ENCODE results near the gene TRIM49C.
"Not testable (repeated sequence)": the region's sequence is repeated elsewhere in the genome, so short reads cannot be mapped to it uniquely, and the experiment has no call there.

Gene TRIM49C, protein sequence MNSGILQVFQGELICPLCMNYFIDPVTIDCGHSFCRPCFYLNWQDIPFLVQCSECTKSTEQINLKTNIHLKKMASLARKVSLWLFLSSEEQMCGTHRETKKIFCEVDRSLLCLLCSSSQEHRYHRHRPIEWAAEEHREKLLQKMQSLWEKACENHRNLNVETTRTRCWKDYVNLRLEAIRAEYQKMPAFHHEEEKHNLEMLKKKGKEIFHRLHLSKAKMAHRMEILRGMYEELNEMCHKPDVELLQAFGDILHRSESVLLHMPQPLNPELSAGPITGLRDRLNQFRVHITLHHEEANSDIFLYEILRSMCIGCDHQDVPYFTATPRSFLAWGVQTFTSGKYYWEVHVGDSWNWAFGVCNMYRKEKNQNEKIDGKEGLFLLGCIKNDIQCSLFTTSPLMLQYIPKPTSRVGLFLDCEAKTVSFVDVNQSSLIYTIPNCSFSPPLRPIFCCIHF

DNA sequence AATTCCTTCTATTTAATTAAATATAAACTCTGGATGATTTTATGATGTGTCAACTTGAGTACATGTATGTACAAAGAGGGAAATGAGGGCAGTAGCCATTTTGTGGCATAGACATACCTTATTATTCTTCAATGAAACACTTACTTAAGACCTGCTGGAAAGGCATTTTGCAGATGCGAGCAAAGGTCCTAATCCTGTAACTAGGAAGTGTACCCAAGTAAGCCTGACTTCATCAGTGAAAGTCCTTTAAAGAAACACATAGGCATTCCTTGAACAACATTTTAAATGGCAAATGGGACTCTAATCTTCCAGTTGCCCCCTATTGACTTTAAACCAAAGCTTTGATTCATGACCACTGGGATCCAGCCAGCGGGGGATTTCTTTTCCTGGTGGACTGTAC, at the start of gene TRIM49C:
Gene TRIM49C (plus strand): TSS at position 301 of the 400 bp plus-strand sequence. CDS start 4,106 bp downstream, outside the sequence.
- DNase-seq, result not testable (repeated sequence)

DNA sequence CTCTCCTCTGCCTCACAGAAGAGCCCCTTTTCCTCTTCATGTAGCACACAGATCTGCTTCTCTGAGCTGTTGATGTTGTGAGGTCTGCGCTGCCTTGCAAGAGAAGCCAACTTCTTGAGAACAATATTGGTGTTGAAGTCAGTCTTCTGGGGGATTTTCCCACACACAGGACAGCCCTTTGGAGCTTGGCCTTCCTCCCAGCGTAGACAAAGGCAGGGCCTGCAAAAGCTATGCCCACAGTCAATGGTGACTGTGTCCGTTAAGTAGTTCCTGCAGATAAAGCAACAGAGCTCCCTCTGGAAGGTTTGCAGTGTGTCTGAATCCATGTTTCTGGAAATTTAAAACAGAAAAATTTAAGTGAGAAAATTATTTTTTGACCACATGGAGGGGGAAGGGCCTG, 6.7 kb upstream of the TRIM49C start:
- not testable (repeated sequence) for DNase-seq

DNA sequence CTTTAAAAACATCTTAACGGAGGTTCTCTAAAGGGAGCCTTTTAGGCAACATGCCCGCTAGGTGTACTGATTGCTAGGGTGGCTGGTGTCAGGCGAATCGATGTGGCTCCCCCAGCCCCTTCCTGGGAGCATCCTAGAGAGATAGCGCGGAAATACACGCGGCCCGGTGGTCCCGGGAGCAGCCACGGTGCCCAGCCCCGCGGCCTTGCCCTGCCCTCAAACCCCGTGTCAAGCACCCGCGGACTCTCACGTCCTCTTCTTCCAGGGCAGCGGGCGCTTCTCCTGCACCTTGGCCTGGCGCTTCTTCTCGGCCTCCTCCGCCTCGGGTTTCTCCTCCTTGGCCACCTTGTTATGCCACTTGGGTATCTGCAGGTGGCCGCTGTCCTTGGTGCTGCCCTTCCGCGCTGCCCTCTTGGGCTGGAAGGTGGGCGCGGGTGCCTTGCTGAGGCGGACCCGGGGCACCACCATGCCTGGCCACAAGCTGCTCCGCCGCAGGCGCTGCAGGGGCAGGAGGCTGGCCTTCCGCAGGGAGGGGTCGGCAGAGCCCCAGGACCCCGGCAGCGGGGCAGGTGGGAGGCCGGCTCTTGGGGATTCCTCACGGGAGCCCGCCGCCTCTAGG, 20.8 kb downstream of the TRIM49C start:
- not testable (repeated sequence) for DNase-seq

DNA sequence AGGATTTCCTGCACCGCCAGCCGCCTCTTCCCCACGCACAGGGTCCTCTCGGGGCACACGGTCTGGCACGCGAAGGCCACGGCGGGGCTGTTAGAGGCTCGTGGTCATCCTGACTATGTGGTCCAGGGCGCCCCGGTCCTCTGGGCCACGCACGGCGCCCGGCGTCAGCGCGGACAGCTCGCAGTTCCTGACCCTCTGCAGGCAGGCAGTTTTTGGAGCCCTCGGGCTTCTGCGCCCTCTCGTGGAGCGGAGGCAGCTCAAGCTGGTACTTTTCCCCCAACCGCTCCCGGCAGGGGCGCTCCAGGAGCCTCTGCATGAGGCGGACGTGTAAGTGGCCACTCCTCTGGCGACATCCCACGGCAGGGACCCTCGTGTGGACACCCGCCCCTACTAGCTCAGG, 21.4 kb downstream of the TRIM49C start:
- not testable (repeated sequence) for DNase-seq

DNA sequence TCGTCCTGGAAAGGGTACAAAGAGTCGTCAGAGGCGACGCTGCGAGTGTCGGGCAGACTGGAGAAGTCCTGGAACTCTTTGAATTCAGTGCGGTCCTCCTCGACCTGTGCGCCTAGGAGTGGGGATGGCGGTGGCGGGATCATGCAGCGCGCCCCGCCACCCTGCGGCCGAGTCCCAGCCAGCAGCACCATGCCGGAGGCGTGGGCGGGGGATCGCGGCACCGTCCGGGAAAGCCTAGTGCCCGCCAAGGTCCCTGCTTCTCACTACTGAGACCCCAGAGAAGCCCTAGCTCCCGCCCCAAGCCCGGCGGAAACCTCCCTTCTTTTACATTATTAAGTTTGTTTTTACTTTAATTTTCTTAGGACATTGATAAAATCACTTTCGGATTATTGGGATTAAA, 22.6 kb downstream of the TRIM49C start:
- DNase-seq, result not testable (repeated sequence)

DNA sequence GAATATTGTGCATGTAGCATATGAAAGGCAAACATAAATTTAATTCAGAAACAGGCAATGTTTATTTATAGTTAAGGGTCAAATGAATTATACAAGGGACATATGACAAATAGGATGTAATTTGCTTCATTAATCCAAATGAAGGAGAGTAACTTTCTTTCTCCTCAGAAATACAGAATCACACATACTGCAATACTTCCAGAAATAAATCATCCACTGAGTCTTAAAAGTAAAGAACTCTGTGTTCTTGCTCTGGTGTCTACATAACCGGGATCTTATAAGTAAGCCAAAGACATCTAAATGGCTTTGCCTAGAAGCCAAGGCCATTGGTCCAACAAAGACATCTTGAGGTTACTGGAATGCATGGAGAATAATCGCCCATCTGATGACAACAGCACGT, 54.7 kb downstream of the TRIM49C start, which contains the start of gene UBTFL1:
Gene UBTFL1 (plus strand): TSS at position 301 of the 400 bp plus-strand sequence. CDS start 0 bp downstream, at position 301.
- DNase-seq, result not testable (repeated sequence)

DNA sequence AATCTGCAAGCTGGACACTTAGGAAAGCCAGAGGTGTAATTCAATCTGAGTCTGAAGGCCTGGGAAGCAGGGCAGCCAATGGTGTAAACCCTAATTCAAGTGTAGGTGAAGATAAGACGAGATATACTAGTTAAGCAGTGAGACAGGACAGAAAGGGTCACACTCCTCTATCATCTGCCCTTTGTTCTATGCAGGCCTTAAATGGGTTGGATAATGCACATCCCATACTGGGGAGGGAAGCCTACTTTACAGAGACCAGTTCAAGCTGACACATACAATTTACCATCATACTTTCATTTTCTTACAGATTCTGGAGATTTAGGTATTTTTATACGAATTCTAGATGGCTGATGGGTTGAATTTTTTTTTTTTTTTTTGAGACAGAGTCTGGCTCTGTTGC, 57.8 kb downstream of the TRIM49C start:
- DNase-seq, result not testable (repeated sequence)
